Measurements from ENCODE around the gene C1orf210.

DNA sequence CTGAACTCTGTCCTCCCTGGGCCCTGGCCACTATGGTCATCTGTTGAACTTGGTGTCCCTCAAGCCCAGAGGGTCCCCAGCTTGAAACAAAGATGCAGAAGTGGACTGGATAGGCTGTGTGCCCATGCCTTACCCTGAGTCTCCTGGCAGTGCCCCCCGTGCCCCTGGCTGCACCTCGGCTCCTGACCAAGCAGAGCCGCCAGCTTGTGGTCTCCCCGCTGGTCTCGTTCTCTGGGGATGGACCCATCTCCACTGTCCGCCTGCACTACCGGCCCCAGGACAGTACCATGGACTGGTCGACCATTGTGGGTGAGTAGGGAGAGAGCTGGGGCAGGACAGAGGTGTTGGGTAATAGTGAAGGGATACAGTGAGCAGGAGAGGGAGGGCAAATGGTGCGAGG, 26.1 kb upstream of the C1orf210 start:
- TF ChIP-seq CTCF (IDR thresholded peaks at IDR 0.05) (no peak), POLR2A (IDR thresholded peaks at IDR 0.05) (no peak)
